D721Med (cell line): ENCODE results near the gene HPCA.

Experiments
- DNase-seq: peaks from one replicate; pipeline ENCODE4 v3.0.0; 2011; ENCODE audit warnings: low spot score; ENCODE audit not compliant: insufficient read length
- FAIRE-seq: peaks from 2 replicates; lab custom pipeline; 2011; peaks lifted over from hg19 to GRCh38; lab: Jason Lieb, UNC
- TF ChIP-seq, protein P1 (sequence below): IDR thresholded peaks from 2 replicates; pipeline ENCODE4 v1.5.1; 2012; ENCODE audit warnings: mild to moderate bottlenecking, control low read depth; ENCODE audit not compliant: insufficient read depth; ENCODE audit errors: missing control alignments

Gene HPCA

DNA sequence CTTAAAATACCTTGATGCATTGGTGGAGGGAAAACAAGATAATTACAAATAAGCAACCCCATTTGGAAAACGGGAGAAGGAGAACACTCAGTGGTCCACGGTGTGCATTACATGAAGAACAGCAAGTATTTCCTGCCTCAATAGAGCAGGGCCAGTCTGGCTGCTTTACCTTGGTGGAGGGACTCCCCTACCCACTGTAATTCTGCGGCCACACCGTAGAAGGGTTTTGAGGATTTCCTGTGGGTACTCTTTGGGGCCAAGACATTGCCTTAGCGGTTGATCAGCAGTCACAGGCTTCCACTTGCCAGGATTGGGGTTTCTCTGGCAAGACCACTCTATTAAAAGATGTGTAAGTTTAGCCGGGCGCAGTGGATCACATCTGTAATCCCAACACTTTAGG is 31.2 kb downstream of the HPCA start:
- TF ChIP-seq, protein P1, sequence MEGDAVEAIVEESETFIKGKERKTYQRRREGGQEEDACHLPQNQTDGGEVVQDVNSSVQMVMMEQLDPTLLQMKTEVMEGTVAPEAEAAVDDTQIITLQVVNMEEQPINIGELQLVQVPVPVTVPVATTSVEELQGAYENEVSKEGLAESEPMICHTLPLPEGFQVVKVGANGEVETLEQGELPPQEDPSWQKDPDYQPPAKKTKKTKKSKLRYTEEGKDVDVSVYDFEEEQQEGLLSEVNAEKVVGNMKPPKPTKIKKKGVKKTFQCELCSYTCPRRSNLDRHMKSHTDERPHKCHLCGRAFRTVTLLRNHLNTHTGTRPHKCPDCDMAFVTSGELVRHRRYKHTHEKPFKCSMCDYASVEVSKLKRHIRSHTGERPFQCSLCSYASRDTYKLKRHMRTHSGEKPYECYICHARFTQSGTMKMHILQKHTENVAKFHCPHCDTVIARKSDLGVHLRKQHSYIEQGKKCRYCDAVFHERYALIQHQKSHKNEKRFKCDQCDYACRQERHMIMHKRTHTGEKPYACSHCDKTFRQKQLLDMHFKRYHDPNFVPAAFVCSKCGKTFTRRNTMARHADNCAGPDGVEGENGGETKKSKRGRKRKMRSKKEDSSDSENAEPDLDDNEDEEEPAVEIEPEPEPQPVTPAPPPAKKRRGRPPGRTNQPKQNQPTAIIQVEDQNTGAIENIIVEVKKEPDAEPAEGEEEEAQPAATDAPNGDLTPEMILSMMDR, result no peak
- DNase-seq, result no peak
- FAIRE-seq, result no peak

DNA sequence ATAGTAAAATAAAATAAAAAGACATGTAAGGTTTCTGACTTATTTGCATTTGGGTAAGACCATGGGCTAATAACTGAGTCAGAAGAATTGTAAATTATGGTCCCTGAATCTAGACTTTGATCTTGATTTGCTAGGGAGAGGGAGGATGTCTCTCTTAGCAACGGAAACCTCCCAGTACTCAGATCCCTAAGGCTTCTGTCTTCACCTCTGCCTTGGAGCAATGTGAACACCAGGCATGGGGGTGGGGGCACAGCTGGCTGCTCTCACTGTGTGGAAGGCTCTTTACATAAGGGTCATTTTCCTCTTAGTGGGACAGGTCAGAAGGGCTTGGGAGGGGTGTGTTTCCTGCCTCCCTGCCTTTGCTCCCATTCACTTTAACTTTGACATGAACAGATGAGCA is 31.9 kb downstream of the HPCA start:
- no peak for DNase-seq
- no peak for FAIRE-seq
- TF ChIP-seq, protein P1, result no peak

DNA sequence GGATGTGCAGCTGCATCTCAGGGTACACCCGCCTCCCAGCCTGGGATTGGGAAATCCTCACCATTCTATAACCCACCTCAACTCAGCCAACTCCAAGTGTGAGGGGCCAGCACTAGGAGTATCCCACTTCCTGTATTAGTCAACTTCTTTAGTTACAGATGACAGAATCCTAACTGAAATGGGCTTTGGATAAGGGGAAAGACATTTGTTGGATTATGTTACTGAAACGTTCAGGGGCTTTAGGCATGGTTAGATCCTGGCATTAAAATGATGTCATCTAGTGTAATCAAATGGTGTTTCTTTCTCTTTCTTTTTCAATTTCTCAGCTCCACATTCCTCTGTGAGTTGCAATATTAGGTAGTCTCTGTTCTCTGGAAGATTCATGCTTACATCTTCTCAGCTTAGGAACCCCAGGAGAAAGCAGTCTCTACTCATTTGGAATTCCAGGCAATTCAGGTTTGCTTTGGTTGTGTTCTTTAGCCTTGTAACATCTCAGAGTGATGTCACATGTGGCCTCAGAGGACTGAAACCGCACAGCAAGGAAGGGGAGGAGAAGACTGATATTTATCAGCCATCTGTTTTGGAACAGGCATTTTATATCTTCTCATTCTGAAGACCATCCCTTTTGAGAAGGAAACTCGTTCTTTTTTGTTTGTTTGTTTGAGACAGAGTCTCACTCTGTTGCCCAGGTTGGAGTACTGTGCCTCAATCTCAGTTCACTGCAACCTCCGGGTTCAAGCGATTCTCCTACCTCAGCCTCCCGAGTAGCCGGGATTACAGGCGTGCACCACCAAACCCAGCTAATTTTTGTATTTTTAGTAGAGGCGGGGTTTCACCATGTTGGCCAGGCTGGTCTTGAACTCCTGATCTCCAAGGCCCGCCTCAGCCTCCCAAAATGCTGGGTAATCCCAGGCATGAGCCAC is 33.8 kb downstream of the HPCA start:
- FAIRE-seq (no peak), DNase-seq (no peak)
- TF ChIP-seq, protein P1, result no peak

- DNase-seq (no peak), FAIRE-seq (no peak)
- TF ChIP-seq, protein P1, result no peak
Observed at GRCh38 chr1:32920833-32921232, 34.5 kb downstream of the HPCA start.

GRCh38 chr1:32924881-32925344 is 38.6 kb downstream of the HPCA start:
- no peak for DNase-seq
- TF ChIP-seq, protein P1, result no peak
- FAIRE-seq, result no peak

DNA sequence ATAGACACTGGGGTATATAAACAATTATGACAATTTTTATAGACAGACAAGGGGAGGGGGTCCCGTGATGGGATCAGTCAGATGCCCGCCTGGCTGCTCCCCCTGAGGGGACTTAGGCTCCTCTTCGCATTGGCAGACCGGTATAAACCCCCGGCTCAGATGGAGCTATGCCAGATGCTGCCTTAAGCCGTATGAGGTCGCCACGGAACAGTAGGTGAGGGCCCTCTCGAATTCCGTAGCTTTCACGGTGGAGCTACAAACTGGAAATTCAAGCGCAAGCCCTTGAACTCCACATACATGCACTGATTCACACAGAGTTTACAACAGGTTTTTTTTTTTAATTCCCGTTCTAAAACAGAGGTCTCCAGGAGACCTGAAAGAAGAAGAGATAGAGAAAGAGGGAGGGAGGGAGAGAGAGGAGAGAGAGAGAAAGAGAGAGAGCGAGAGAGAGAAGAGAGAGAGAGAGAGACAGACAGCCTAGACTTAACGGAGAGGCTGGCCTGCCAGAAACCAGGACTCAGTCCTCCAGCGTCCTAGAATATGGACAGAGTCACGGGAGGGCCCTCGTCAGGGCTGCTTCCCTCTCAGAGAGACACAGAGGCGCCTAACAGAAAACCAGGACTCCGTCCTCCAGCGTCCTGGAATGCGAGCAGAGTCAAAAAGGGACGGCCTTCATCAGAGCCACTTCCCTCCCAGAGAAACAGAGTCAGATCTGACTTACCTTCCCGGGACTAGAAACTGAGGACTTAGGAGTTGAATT is 39.3 kb downstream of the HPCA start:
- no peak for FAIRE-seq
- TF ChIP-seq, protein P1, result no peak
- DNase-seq, result no peak
